Stimulated activated CD4-positive, alpha-beta T cell treated with anti-CD3 and anti-CD28 coated beads, Interleukin-4, amount 100 ng/mL, for 24 hours (primary cell): ENCODE results near the gene ARMC9.
"Not testable (repeated sequence)": the region's sequence is repeated elsewhere in the genome, so short reads cannot be mapped to it uniquely, and the experiment has no call there.

ENCODE experiments used
- DNase-seq: peaks from one replicate; pipeline ENCODE4 v3.0.0-alpha.2; 2020

The ARMC9 gene

DNA sequence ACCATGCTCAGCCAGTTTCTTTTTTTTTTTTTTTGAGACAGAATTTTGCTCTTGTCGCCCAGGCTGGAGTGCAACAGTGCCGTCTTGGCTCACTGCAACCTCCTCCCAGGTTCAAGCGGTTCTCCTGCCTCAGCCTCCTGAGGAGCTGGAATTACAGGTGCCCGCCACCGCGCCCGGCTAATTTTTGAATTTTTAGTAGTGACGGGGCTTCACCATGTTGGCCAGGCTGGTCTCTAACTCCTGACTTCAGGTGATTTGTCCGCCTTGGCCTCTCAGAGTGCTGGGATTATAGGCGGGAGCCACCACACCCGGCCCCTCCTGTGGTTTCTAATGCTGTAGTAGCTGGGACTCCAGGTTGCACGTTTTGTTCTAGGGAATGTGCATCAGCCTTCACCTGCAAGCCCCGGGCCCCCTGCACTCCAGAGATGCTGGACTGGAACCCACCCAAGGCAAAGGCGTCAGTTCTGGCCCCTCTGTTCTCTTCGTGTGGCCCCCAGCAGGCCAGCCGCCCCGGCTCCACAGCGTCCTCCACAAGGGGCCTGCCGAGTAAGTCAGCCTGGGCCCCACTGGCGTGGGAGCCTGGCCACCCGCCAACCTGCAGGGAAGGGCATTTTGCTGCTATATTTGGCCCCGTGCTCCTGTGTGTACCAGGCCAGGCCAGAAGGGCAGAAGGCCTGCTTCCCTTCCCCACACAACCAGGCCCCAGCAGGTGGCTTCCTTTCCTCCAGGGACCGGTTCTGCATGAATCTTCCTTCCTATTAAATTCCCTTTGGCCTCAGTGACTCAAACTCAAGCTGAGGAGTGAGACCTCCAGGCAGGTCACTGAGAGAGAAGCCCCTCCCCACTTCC, 171.4 kb downstream of the ARMC9 start:
- DNase-seq = no peak

DNA sequence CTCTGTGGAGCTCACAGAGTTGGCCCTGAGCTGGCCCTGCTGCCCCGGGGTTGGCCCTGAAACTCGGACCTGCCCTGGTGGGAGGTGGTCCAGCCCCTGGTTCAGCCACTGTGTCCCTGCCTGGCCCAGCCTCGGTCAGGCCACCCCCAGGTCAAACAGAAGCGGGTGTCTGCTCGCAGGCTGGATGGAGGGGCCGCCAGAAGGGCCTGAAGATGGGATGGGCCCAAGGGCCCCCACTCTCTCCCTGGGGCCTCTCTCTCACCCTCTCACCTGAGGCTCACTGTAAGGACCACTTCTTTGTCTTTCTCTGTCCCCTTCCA, 172.0 kb downstream of the ARMC9 start:
- DNase-seq = no peak

DNA sequence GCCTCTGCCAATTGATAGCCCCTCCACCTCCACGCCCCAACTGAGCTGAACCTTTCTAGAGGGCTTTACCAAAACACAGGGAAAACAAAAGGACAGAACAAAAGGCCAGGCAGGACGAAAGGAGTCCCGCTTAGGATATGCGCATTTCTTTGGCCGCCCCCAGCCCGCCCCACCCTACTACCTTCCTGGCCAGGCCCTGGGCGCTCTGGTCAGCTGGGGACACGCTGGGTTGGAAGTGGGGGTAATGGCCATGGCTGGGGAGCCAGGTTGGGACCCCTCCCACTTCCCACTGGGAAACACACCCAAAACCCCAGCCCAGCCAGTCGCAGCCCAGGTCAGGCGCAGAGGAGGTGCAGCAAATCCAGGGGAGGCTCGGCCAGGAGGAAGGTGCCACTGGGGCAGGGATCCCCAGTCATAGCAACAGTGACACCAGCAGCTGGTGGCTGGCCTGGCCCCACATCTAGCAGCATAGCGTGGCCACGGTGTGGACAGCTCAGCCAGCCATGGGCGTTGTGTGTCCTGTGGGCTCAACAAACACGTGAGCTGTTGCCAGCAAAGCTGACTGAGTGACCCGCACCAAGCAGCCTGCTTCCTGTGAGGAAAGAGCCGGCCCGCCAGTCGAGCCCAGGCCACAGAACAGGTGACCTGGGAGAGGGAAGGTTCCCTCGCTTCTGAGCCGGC, 172.5 kb downstream of the ARMC9 start:
- no peak for DNase-seq

DNA sequence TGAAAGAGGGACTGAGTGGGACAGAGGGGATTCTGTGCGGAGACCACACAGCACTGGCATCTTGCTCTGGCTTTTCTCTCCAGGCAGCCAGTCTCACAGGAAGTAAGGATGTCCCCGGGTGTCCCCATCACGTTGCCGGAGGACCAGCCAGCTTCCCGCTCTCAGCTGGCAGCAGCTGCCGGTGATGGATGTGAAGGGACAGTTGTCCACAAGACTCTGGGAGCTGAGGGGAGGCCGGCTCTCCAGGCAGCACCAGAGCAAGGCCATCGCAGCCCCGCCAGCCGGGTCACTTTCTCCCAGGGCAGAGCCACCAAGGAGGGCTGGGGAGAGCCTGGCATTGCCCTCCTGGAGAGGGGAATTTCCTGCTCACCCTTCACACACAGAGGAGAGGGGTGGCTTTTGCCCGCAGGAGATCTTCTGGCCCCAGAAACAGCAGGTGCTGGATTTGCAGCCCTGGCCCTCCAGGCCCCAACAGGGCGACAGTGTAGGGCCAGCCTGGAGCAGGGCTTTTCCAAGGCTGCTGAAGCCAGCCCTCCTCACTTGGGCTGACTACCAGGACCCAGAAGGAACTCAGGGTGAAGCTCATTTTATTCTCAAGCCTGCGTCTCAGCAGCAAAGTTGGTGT, 173.1 kb downstream of the ARMC9 start:
- DNase-seq = no peak

DNA sequence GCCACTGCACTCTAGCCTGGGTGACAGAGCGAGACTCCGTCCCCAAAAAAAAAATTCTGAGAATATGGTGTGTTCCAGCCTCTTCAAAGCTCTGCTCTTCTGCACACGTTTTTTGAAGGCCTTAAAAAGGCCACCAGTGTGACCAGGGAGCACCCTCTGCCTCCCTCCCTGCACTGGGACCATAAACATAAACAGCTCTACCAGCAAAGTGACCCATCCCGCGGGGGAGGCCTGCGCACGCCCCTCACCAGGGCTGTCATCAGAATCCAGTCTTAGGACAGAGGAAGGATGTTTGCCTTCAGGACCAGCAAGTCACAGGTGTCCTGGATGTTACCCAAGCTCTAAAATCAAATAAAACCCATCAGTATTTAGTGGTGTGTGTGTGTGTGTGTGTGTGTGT, 173.9 kb downstream of the ARMC9 start:
- no peak for DNase-seq

DNA sequence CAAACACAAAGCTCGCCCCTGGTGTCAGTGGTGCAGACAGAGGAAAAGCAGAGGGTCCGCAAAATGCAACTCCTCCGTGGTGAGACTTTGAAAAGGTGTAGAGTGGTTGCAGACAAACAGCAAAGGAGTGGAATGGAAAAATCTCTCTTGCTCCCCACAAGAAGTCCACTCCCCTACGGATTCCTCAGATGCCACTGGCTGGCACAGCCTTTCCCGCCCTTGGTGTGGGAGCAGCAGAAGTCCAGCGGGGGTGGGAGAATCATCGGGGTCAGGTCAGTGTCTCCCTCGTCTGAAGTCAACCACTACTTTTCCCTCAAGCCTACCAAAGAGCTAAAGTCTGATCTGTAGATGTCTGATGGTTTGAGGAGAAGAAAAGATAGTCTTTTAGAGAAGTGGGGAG, 174.8 kb downstream of the ARMC9 start:
- DNase-seq = no peak

DNA sequence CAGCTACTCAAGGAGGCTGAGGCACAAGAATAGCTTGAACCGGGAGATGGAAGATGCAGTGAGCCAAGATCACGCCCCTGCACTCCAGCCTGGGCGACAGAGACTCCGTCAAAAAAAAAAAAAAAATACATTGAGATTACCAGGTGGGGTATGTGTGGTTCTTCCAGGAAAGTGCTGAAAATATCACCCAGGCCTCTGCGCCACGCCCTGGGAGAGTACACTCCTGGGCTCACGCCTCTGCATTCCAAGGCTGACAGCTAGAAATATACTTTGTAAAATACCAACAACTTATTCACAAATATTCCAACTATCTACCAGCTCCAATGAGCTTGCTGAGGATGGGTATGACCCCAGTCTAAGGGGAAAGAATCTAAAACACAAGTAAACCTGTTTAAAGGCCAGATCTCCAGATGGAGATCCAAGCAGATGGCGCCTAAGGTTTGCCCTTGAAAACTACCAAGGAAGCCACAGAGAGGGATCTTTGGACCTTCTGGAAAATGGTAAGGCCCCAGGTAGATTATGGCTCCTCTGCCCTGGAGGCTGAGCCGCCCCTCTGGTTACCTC, 175.4 kb downstream of the ARMC9 start:
- no peak for DNase-seq

DNA sequence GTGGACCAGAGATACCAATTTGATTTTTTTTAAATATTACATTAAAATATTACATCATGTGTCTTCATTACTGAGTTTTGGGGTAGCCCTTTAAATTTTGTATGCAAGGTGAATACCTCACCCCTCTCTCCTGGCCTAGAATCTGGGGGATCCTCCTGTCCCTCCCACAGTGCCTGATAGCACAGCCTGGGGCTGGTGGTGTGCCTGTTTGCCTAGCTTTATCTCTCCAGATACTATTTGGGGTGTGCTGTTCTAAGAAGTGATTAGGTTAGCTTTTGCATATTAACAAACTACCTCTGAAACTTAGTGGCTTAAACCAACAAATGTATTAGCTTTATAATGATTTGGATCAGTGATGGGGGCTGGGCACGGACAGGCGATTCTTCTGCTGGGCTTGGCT, 176.3 kb downstream of the ARMC9 start:
- no peak for DNase-seq

DNA sequence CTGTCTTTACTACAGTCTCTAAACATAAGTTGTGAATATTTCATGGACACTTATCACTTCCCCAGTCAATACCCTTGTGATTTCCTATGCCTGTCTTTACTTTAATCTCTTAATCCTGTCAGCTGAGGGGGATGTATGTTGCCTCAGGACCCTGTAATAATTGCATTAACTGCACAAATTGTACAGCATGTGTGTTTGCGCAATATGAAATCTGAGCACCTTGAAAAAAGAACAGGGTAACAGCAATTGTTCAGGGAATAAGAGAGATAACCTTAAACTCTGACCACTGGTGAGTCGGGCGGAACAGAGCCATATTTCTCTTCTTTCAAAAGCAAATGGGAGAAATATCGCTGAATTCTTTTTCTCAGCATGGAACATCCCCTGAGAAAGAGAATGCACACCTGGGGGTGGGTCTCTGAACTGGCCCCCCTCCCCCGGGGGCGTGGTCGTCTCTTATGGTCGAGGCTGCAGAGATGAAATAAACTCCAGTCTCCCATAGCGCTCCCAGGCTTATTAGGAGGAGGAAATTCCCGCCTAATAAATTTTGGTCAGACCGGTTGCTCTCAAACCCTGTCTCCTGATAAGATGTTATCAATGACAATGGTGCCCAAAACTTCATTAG, 177.7 kb downstream of the ARMC9 start:
- not testable (repeated sequence) for DNase-seq

DNA sequence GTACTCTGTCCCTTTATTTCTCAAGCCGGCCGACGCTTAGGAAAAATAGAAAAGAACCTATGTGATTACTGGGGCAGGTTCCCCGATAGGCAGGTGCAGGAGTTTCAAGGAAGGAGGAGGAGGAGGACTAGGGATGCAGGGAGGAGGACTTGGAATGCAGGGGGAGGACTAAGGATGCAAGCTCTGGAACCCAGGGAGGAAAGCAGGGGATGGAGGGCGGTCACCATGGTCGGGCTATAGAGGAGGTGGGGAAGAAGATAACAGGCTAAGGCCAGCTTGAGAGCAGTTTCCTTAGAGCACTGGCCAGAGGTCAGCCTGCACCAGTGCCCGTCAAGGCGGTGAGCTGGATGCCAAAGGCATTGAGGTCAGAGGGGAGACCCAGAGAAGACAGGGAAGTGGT, 178.4 kb downstream of the ARMC9 start:
- DNase-seq = no peak

DNA sequence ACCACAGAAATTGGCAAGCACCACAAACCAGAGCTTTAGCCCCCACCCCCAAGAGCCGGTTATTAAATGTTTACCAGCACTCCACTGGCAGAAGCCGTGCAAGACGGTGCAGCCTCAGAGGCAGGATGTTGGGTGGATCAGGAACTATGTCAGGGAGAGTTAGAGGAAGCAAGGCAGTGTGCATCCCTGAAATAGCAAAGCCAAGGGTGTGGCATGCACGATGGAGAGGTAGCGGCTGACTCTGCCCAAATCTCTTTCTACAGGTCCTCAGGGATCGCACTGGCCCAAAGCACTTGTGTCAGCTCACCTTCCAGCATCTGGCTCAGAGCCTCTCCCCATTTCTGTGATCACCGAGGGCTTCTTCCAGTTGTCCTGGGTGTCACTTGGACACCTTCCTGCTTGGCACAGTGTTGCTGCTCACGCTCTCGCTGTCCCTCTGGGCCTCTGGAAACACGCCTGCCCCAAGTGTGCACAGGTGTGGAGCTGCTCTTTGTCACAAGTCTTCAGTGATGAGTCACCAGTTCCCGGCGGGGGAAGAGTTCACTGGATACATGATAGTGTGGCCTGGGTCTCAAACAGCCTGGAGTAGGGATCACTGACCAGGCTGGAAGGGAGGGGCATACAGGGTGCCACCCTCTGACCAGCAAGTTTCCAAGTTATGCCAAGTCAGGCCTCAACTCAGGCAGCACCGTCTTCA, 179.7 kb downstream of the ARMC9 start:
- DNase-seq = no peak

DNA sequence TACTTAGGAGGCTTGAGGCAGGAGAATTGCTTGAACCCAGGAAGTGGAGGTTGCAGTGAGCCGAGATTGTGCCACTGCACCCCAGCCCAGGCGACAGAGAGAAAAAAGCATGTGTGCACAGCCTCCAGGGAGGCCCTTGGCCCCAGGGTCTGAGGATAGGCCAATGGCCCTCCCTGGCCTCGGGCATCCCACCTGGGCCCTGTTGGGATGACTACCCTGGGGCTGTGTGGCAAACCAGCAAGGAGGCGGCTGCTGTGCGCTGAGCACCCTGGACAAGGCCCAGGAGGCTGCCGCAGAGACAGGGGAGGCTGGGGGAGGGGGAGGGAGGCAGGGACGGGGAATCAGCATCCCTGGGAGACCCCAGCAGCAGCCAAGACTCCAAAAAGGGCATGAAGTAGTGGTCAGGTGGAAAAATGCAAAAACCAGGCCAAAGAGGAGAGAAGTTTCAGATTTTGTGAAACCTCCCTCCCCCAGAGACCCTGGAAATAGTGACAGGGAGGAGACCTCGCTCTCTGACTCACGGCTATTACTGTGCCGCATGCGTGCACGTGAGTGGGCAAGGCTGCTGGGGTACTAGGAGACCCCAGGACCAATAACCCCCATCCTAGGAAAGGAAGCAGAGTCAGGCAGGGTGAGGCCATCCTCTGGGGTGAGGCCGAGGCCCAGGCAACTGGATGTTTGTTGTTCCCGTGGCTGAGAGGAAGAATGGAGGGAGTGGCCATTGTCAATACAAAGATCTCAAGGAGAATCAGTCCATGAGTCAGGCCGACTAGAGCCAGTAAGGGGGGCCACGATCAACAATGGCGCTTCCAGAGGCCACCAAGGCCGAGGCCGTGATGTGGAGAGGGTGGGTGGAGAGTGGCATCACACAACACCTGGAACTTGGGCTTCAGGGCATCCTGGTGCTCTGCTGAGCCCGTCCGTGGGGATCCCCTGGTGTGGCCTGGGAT, 181.1 kb downstream of the ARMC9 start:
- DNase-seq = no peak

DNA sequence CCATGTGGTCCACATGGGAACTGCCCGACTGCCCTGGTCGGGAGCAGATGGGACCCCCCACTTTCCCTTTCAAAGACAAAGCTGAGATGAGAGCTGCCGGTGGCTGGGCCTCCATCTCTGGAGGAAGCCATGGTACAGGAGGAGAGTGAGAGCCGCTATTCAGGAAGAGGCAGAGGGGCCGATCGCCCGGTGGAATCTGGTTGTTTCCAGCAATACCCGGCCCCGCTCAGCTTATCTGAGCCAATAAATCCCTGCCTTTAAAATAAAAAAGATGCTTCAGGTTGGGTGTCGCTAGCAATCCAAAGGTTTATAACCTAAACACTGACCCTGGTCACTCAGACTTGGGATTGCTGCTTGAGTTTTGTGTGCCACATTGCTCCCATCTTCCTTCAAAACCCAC, 181.9 kb downstream of the ARMC9 start:
- DNase-seq = no peak

DNA sequence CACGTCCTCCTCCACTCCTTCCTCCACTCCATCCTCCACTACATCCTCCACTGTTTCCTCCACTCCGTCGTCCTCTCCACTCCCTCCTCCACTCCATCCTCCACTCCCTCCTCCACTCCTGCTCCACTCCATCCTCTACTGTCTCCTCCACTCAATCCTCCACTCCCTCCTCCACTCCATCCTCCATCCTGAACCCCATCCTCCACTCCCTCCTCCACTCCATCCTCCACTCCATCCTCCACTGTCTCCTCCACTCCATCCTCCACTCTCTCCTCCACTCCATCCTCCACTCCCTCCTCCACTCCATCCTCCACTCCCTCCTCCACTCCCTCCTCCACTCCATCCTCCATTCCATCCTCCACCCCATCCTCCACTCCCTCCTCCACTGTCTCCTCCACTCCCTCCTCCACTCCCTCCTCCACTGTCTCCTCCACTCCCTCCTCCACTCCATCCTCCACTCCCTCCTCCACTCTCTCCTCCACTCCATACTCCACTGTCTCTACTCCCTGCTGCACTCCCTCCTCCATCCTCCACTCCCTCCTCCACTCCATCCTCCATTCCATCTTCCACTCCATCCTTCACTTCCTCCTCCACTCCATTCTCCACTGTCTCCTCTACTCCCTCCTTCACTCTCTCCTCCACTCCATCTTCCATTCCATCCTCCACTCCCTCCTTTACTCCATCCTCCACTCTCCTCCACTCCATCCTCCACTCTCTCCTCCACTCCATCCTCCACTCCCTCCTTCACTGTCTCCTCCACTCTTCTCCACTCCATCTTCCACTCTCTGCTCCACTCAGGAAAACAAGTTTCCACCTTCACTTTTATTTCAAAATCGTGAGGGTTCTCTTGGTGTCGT, 182.8 kb downstream of the ARMC9 start:
- no peak for DNase-seq

DNA sequence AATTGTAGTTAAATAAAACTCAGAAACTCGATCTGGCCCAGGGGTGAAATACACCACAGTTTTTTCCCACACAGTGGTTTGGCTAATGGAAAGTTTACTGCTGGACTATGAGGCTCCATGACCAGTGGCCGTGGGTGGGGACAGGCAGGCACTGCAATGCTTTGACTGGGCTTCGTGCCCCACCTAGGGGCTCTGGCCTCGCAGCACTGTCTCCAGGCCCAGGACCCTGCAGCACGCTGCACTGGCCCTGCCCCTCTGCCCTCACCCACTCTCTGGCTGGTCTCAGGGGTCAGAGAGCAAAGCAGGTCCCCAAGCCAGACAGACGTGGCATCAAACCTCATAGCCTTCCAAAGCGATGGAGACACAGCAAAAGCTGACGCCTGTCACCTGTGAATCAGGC, 183.7 kb downstream of the ARMC9 start:
- no peak for DNase-seq

DNA sequence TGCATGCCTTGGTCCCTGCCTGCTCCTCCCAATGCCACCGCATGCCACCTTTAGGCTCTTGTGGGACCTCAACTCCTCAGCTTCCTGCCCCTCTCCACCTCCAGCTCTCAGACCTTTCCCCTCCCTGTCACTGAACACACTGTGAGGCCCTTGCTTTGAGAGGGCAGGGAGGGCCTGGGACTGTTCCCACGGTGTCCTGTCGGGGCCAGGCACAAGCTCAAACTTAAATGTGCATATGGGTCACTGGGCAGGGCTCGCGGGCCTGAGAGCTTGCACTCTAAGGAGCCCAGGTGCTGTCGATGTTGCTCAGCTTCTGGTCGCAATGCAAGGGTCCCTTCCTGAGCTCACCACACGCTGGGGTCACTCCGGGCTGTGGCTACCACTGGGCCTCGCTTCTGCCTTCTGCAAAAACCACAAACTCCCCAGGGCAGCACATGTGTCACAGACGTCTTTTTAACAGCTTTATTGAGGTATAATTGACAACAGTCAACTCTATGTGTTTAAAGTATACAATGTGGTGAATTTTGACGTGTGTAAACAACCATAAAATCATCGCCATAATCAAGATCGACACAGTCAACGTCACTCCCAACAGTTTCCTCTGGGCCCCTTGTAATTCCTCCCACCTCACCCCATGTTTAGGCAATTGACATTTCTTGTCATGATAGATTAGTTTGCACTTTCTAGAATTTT, 185.1 kb downstream of the ARMC9 start:
- no peak for DNase-seq

DNA sequence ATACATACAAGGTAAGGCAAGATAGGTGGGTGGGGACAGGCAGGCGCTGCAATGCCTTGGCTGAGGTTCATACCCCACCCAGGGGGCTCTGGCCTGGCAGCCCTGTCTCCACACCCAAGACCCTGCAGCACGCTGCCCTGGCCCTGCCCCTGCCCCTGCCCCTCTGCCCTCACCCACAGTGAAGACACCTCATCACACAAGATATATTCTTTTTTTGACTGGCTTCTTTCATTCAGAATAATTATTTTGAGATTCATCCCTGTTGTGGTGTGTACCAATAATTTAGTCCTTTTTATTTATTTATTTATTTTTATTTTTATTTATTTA, 185.6 kb downstream of the ARMC9 start:
- DNase-seq = no peak

DNA sequence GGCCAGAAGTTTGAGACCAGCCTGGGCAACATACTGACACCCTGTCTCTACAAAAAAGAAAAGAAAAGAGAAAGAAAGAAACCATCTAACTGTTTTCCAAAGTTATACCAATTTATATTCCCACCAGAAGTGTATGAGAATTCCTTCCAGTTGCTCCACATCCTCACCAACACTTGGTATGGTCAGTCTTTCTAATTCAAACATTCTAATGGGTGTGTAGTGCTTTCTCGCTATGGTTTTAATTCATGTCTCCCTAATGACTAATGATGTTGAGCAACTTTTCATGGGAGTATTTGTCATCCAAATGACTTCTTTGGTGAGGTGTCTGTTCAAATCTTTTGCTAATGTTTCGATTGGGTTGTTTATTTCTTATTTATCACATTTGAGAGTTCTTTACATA, 186.5 kb downstream of the ARMC9 start:
- DNase-seq = no peak

DNA sequence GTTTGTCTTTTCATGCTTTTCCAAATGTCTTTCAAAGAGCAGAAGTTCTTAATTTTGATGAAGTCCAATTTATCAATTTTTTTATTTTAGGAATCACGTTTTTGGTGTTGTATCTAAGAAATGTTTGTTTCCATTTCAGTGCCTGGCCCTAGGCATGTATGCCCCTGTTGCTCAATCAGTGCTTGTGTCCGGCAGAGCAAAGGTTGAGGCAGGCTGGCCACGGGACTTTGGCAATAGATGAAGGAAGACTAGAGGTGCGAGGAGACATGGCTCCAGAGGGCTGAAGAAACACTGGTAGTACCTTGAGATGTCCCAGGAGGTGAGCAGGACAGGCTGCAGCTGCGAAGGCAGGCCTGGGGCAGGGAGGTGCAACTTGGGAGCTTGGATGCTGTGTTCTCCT, 187.0 kb downstream of the ARMC9 start:
- DNase-seq = no peak

DNA sequence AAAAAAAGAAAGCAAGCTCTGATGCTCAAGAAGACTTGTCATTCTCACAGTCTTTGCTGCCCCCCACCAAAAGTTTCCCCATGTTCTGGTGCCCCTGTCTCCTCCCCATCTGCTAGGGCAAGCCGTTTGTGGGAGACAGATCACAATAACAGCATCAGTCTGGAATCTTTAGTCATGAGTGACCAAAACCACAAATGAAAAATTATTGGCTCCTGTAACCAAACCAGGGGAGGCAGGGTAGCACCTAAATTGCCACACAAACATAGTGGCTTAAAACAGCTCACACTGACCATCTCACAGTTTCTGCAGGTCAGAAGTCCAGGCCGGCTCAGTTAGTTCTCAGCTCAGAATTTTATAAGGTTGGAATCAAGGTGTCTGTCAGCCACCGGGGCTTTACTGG, 188.0 kb downstream of the ARMC9 start:
- no peak for DNase-seq
